Measurements from ENCODE around the gene GIT2. TPM values are rescaled to one million over a fixed set of nuclear protein-coding genes. Genes with fewer than 3 reads are reported as not detected.
A peak's percentile ranks its signal among the peaks of the same experiment; 100 is the strongest.

Gene GIT2
- total and polyA plus RNA-seq, 2 of the 13 experiments (the other 11 are each of a cell fraction or from before 2014, with no cell fraction given) = 18.4 to 19.8 TPM

DNA sequence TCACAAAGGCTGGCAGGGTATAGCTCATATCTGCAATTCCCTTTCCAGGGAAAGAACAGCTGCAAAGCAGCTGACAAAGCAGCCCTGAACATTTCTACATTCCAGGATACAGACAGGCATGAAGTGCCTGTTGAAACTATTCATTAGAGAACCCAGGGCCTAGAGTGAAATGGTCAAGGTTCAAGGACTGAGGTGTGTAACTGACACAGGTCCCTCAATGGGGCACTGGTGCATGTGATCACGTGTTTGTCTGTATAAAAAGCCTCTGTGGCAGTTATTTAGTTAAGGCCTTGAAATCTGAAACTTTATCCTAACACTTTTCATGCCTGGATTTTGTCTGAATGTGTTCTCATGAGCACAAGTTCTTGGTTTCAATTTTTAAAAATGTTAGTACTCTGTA lies 47.1 kb downstream of the GIT2 start (continued):
- TF ChIP-seq, protein P1, sequence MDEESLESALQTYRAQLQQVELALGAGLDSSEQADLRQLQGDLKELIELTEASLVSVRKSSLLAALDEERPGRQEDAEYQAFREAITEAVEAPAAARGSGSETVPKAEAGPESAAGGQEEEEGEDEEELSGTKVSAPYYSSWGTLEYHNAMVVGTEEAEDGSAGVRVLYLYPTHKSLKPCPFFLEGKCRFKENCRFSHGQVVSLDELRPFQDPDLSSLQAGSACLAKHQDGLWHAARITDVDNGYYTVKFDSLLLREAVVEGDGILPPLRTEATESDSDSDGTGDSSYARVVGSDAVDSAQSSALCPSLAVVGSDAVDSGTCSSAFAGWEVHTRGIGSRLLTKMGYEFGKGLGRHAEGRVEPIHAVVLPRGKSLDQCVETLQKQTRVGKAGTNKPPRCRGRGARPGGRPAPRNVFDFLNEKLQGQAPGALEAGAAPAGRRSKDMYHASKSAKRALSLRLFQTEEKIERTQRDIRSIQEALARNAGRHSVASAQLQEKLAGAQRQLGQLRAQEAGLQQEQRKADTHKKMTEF (CRISPR knock-in tag; IDR thresholded peaks at IDR 0.05) = peak; percentile 91
- TF ChIP-seq, protein P2, sequence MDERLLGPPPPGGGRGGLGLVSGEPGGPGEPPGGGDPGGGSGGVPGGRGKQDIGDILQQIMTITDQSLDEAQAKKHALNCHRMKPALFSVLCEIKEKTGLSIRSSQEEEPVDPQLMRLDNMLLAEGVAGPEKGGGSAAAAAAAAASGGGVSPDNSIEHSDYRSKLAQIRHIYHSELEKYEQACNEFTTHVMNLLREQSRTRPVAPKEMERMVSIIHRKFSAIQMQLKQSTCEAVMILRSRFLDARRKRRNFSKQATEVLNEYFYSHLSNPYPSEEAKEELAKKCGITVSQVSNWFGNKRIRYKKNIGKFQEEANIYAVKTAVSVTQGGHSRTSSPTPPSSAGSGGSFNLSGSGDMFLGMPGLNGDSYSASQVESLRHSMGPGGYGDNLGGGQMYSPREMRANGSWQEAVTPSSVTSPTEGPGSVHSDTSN (CRISPR knock-in tag; IDR thresholded peaks at IDR 0.05) = peak; percentile 42; the same call in 1 of the 2 replicates
- TF ChIP-seq ZNF761 (CRISPR knock-in tag; conservative IDR thresholded peaks at IDR 0.05) (0 out of 2 replicates have a peak, but pooled peaks have one; percentile 57), ZNF558 (CRISPR knock-in tag; IDR thresholded peaks at IDR 0.05; ENCODE audit: borderline replicate concordance) (no peak), ZNF652 (CRISPR knock-in tag; IDR thresholded peaks at IDR 0.05; ENCODE audit: borderline replicate concordance, low read depth) (peak; percentile 93), U2AF1 (optimal IDR thresholded peaks at IDR 0.05; ENCODE audit: low read depth, low read length) (no peak), MLLT10 (CRISPR knock-in tag; IDR thresholded peaks at IDR 0.05) (no peak), ZNF510 (CRISPR knock-in tag; IDR thresholded peaks at IDR 0.05; ENCODE audit: low read depth) (no peak), CAMTA2 (CRISPR knock-in tag; IDR thresholded peaks at IDR 0.05; ENCODE audit: borderline replicate concordance) (no peak), RFX3 (CRISPR knock-in tag; IDR thresholded peaks at IDR 0.05) (no peak), RXRB (CRISPR knock-in tag; IDR thresholded peaks at IDR 0.05; ENCODE audit: borderline replicate concordance) (peak; percentile 91), FOXA3 (CRISPR knock-in tag; IDR thresholded peaks at IDR 0.05) (peak; percentile 85), SALL1 (CRISPR knock-in tag; IDR thresholded peaks at IDR 0.05) (peak; percentile 88), PPARG (CRISPR knock-in tag; conservative IDR thresholded peaks at IDR 0.05) (peak; percentile 95), SMC3 (IDR thresholded peaks at IDR 0.05; ENCODE audit: low read length) (peak; percentile 17; the same call in 1 of the 2 replicates), ZZZ3 (CRISPR knock-in tag; IDR thresholded peaks at IDR 0.05; ENCODE audit: borderline replicate concordance) (no peak), ZMYM4 (CRISPR knock-in tag; IDR thresholded peaks at IDR 0.05) (peak; percentile 82), XRCC5 (optimal IDR thresholded peaks at IDR 0.05; ENCODE audit: low read length) (peak; percentile 33), MIER3 (CRISPR knock-in tag; IDR thresholded peaks at IDR 0.05; ENCODE audit: borderline replicate concordance) (peak; percentile 71; the same call in 1 of the 2 replicates)
- TF ChIP-seq, protein P3, sequence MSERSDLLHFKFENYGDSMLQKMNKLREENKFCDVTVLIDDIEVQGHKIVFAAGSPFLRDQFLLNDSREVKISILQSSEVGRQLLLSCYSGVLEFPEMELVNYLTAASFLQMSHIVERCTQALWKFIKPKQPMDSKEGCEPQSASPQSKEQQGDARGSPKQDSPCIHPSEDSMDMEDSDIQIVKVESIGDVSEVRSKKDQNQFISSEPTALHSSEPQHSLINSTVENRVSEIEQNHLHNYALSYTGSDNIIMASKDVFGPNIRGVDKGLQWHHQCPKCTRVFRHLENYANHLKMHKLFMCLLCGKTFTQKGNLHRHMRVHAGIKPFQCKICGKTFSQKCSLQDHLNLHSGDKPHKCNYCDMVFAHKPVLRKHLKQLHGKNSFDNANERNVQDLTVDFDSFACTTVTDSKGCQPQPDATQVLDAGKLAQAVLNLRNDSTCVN (CRISPR knock-in tag; IDR thresholded peaks at IDR 0.05; ENCODE audit: borderline replicate concordance) = peak; percentile 73; the same call in 1 of the 2 replicates
- TF ChIP-seq, protein P4, sequence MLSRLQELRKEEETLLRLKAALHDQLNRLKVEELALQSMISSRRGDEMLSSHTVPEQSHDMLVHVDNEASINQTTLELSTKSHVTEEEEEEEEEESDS (CRISPR knock-in tag; IDR thresholded peaks at IDR 0.05; ENCODE audit: borderline replicate concordance) = no peak
- TF ChIP-seq, protein P5, sequence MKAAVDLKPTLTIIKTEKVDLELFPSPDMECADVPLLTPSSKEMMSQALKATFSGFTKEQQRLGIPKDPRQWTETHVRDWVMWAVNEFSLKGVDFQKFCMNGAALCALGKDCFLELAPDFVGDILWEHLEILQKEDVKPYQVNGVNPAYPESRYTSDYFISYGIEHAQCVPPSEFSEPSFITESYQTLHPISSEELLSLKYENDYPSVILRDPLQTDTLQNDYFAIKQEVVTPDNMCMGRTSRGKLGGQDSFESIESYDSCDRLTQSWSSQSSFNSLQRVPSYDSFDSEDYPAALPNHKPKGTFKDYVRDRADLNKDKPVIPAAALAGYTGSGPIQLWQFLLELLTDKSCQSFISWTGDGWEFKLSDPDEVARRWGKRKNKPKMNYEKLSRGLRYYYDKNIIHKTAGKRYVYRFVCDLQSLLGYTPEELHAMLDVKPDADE (CRISPR knock-in tag; IDR thresholded peaks at IDR 0.05) = no peak
- TF ChIP-seq, protein P6, sequence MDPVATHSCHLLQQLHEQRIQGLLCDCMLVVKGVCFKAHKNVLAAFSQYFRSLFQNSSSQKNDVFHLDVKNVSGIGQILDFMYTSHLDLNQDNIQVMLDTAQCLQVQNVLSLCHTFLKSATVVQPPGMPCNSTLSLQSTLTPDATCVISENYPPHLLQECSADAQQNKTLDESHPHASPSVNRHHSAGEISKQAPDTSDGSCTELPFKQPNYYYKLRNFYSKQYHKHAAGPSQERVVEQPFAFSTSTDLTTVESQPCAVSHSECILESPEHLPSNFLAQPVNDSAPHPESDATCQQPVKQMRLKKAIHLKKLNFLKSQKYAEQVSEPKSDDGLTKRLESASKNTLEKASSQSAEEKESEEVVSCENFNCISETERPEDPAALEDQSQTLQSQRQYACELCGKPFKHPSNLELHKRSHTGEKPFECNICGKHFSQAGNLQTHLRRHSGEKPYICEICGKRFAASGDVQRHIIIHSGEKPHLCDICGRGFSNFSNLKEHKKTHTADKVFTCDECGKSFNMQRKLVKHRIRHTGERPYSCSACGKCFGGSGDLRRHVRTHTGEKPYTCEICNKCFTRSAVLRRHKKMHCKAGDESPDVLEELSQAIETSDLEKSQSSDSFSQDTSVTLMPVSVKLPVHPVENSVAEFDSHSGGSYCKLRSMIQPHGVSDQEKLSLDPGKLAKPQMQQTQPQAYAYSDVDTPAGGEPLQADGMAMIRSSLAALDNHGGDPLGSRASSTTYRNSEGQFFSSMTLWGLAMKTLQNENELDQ (CRISPR knock-in tag; IDR thresholded peaks at IDR 0.05; ENCODE audit: borderline replicate concordance) = no peak

Measured in HepG2 (cell line).